ENCODE results near the gene MEFV. TPM values are rescaled to one million over a fixed set of nuclear protein-coding genes. Genes with fewer than 3 reads are reported as not detected.

The MEFV gene
- total and polyA plus RNA-seq, 10 of the 15 experiments (the other 5 are each of a cell fraction or from before 2014, with no cell fraction given) = 0.03 to 0.11 (median 0.09) TPM; not detected in 5

DNA sequence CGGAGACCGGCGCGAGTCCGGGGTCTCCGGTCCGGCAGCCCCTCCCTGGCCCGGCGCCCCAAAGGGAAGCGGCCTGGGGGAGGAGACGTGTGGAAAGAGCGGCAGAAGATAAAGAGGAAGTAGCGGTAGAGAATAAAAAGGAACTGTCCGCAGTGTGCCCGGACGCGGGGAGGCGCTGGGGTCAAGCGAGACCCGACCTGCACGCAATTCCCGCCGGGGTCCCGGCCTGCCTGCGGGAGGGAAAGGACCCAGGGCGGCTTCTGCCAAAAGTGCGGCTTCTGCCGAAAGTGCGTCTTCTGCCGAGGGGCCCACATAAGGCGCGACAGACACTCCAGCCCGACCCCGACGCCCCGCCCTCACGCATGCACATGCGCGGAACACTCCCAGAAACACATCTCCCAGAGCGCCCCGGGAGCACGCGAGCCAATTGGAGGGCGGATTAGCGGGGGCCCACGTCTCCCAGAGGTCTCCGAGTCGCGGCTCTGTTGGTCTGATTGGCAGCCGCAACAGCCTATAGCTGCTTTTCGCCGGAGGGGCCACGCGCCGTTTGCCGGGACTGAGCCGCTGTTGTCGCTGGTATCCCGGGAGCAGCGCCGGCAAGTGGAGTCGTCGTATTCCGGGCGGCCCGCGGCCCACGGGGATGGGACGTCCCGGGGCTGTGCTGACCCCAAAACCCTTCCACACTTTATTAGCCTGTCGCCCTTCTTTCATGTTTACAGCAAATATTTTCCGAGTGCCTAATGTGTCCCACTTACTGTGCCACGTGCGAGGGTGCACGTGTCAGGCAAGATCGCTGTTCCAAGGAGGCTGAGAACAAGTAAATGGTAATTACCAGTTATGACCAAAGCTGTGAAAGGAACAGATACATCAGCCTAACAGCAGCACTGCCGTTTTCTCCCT is 8.0 kb upstream of the MEFV start (continued):
- no peak for TF ChIP-seq BCL11A (IDR thresholded peaks at IDR 0.05; ENCODE audit: low read depth, low read length)
- TF ChIP-seq SPI1 (IDR thresholded peaks at IDR 0.05; ENCODE audit: borderline replicate concordance, insufficient read depth, low read depth, low read length) = peak; percentile 91
- 0 out of 2 replicates have a peak, but pooled peaks have one; percentile 28 for TF ChIP-seq SMC3 (IDR thresholded peaks at IDR 0.05; ENCODE audit: borderline replicate concordance, low read length)
- TF ChIP-seq, protein P1, sequence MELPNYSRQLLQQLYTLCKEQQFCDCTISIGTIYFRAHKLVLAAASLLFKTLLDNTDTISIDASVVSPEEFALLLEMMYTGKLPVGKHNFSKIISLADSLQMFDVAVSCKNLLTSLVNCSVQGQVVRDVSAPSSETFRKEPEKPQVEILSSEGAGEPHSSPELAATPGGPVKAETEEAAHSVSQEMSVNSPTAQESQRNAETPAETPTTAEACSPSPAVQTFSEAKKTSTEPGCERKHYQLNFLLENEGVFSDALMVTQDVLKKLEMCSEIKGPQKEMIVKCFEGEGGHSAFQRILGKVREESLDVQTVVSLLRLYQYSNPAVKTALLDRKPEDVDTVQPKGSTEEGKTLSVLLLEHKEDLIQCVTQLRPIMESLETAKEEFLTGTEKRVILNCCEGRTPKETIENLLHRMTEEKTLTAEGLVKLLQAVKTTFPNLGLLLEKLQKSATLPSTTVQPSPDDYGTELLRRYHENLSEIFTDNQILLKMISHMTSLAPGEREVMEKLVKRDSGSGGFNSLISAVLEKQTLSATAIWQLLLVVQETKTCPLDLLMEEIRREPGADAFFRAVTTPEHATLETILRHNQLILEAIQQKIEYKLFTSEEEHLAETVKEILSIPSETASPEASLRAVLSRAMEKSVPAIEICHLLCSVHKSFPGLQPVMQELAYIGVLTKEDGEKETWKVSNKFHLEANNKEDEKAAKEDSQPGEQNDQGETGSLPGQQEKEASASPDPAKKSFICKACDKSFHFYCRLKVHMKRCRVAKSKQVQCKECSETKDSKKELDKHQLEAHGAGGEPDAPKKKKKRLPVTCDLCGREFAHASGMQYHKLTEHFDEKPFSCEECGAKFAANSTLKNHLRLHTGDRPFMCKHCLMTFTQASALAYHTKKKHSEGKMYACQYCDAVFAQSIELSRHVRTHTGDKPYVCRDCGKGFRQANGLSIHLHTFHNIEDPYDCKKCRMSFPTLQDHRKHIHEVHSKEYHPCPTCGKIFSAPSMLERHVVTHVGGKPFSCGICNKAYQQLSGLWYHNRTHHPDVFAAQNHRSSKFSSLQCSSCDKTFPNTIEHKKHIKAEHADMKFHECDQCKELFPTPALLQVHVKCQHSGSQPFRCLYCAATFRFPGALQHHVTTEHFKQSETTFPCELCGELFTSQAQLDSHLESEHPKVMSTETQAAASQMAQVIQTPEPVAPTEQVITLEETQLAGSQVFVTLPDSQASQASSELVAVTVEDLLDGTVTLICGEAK (IDR thresholded peaks at IDR 0.05; ENCODE audit: borderline replicate concordance) = peak; percentile 18; the same call in 1 of the 2 replicates
- TF ChIP-seq GATAD2B (conservative IDR thresholded peaks at IDR 0.05; ENCODE audit: low read depth) = 0 out of 2 replicates have a peak, but pooled peaks have one; percentile 70
- TF ChIP-seq, protein P2, sequence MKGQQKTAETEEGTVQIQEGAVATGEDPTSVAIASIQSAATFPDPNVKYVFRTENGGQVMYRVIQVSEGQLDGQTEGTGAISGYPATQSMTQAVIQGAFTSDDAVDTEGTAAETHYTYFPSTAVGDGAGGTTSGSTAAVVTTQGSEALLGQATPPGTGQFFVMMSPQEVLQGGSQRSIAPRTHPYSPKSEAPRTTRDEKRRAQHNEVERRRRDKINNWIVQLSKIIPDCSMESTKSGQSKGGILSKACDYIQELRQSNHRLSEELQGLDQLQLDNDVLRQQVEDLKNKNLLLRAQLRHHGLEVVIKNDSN (IDR thresholded peaks at IDR 0.05; ENCODE audit: borderline replicate concordance, extremely low read length, insufficient read depth, low read depth, low read length) = peak; percentile 38
- TF ChIP-seq LARP7 (IDR thresholded peaks at IDR 0.05) = peak; percentile 35; the same call in 1 of the 2 replicates
- TF ChIP-seq CHD4 (IDR thresholded peaks at IDR 0.05) = no peak
- peak; percentile 61; the same call in 1 of the 2 replicates for TF ChIP-seq CREM (IDR thresholded peaks at IDR 0.05; ENCODE audit: low read depth)
- TF ChIP-seq, protein P3, sequence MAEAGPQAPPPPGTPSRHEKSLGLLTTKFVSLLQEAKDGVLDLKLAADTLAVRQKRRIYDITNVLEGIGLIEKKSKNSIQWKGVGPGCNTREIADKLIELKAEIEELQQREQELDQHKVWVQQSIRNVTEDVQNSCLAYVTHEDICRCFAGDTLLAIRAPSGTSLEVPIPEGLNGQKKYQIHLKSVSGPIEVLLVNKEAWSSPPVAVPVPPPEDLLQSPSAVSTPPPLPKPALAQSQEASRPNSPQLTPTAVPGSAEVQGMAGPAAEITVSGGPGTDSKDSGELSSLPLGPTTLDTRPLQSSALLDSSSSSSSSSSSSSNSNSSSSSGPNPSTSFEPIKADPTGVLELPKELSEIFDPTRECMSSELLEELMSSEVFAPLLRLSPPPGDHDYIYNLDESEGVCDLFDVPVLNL (IDR thresholded peaks at IDR 0.05; ENCODE audit: low read depth, low read length) = 0 out of 2 replicates have a peak, but pooled peaks have one; percentile 31
- no peak for TF ChIP-seq NFXL1 (IDR thresholded peaks at IDR 0.05; ENCODE audit: borderline replicate concordance)
- no peak for TF ChIP-seq MEF2B (IDR thresholded peaks at IDR 0.05; ENCODE audit: partially characterized antibody, poor library complexity, severe bottlenecking)
- TF ChIP-seq, protein P4, sequence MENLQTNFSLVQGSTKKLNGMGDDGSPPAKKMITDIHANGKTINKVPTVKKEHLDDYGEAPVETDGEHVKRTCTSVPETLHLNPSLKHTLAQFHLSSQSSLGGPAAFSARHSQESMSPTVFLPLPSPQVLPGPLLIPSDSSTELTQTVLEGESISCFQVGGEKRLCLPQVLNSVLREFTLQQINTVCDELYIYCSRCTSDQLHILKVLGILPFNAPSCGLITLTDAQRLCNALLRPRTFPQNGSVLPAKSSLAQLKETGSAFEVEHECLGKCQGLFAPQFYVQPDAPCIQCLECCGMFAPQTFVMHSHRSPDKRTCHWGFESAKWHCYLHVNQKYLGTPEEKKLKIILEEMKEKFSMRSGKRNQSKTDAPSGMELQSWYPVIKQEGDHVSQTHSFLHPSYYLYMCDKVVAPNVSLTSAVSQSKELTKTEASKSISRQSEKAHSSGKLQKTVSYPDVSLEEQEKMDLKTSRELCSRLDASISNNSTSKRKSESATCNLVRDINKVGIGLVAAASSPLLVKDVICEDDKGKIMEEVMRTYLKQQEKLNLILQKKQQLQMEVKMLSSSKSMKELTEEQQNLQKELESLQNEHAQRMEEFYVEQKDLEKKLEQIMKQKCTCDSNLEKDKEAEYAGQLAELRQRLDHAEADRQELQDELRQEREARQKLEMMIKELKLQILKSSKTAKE (IDR thresholded peaks at IDR 0.05; ENCODE audit: low read depth, poor library complexity, severe bottlenecking) = no peak
- no peak for TF ChIP-seq BMI1 (IDR thresholded peaks at IDR 0.05; ENCODE audit: borderline replicate concordance)
- TF ChIP-seq NFYB (IDR thresholded peaks at IDR 0.05; ENCODE audit: insufficient read depth, low read depth, low read length) = peak; percentile 99
- peak; percentile 69; the same call in 1 of the 2 replicates for TF ChIP-seq POLR2AphosphoS2 (IDR thresholded peaks at IDR 0.05; ENCODE audit: low read depth, low read length)
- no peak for TF ChIP-seq SIX5 (IDR thresholded peaks at IDR 0.05; ENCODE audit: low read depth, low read length, severe bottlenecking)
